PFSK-1 (cell line): Measurements from ENCODE around the gene SOX8.

ENCODE experiments used
- FOXP2 ChIP-seq: optimal IDR thresholded peaks from 2 replicates; pipeline ENCODE3; 2011; ENCODE audit warnings: borderline replicate concordance, control low read depth, inconsistent platforms; ENCODE audit not compliant: insufficient read depth; ENCODE audit errors: extremely low read length, extremely low read depth
- POLR2AphosphoS5 ChIP-seq: IDR thresholded peaks from 2 replicates; pipeline ENCODE4 v1.6.1; 2012; ENCODE audit warnings: low read depth, mild to moderate bottlenecking, control low read depth, low read length, moderate library complexity
- REST ChIP-seq, 2 experiments: IDR thresholded peaks; 2 replicates each; pipeline versions ENCODE4 v1.6.1 to v1.8.0; 2011 to 2012; ENCODE audit warnings: low read depth in 2 of 2, low read length in 2 of 2, control low read depth in 1 of 2, inconsistent platforms in 1 of 2, mild to moderate bottlenecking in 1 of 2, moderate library complexity in 1 of 2; ENCODE audit not compliant: insufficient read depth in 1 of 2
- SIN3A ChIP-seq: IDR thresholded peaks from 2 replicates; pipeline ENCODE4 v1.6.1; 2012; ENCODE audit warnings: mild to moderate bottlenecking, low read length, moderate library complexity, borderline replicate concordance; ENCODE audit not compliant: insufficient read depth
- TAF1 ChIP-seq: IDR thresholded peaks from 2 replicates; pipeline ENCODE4 v1.6.1; 2012; ENCODE audit warnings: low read length, control low read depth, borderline replicate concordance; ENCODE audit not compliant: insufficient read depth

GRCh38 chr16:1000608-1001007 lies 19.0 kb downstream of the SOX8 start:
- no peak for TF ChIP-seq REST (IDR thresholded peaks at IDR 0.05; ENCODE audit: insufficient read depth in 1 of 2, low read depth in 2 of 2, low read length in 2 of 2)
- no peak for TF ChIP-seq POLR2AphosphoS5
- no peak for TF ChIP-seq TAF1
- no peak for TF ChIP-seq SIN3A
- TF ChIP-seq FOXP2: no peak
